OCI-LY3 (cell line): ENCODE data around the gene ADRA2B.

Experiments
- EZH2phosphoT487 ChIP-seq: fragments of 200-600 bp; shearing (Covaris generic); IDR thresholded peaks from 2 replicates; pipeline ENCODE4 v1.6.1; 2018; ENCODE audit warnings: antibody characterized with exemption, mixed run types, low read depth
- TF ChIP-seq, protein P1 (sequence below): fragments of 200-600, 300-600 bp; sonication (generic); IDR thresholded peaks from 2 replicates; pipeline ENCODE4 v1.5.1; 2014; ENCODE audit warnings: antibody characterized with exemption, low read length, low read depth

DNA sequence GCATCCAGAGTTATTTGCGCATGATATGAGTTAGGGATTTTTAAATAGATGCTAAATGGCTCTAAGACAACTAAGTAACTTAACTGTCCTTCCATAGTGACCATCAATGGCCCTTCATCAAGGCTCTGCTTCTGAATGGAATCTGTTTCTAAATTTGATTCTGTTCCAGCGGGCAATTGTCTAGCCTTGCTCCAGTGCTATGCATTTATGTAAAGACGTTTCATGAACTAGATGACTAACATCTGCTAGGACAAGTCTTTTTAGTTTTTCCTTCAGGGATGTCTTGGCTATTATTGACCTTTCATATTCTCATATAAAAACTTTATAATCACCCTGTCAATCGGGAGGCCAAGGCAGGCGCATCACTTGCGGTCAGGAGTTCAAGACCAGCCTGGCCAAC is 12.1 kb upstream of the ADRA2B start:
- TF ChIP-seq, protein P1, sequence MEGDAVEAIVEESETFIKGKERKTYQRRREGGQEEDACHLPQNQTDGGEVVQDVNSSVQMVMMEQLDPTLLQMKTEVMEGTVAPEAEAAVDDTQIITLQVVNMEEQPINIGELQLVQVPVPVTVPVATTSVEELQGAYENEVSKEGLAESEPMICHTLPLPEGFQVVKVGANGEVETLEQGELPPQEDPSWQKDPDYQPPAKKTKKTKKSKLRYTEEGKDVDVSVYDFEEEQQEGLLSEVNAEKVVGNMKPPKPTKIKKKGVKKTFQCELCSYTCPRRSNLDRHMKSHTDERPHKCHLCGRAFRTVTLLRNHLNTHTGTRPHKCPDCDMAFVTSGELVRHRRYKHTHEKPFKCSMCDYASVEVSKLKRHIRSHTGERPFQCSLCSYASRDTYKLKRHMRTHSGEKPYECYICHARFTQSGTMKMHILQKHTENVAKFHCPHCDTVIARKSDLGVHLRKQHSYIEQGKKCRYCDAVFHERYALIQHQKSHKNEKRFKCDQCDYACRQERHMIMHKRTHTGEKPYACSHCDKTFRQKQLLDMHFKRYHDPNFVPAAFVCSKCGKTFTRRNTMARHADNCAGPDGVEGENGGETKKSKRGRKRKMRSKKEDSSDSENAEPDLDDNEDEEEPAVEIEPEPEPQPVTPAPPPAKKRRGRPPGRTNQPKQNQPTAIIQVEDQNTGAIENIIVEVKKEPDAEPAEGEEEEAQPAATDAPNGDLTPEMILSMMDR = no peak
- TF ChIP-seq EZH2phosphoT487 = no peak
